NCI-H2081 (cell line): ENCODE measurements around the gene DDX42.
"Not testable (repeated sequence)": the region's sequence is repeated elsewhere in the genome, so short reads cannot be mapped to it uniquely, and the experiment has no call there.

Experiments
- DNase-seq, 2 experiments: peaks; one replicate each; lab custom pipeline; 2025; lab: John Stamatoyannopoulos, UW

Gene DDX42

GRCh38 chr17:63780928-63781327, 7.0 kb downstream of the DDX42 start:
- no peak for DNase-seq

GRCh38 chr17:63783522-63783921, 9.6 kb downstream of the DDX42 start:
- DNase-seq, result no peak

- DNase-seq, result no peak
Measured at GRCh38 chr17:63785556-63785955, 11.6 kb downstream of the DDX42 start.

GRCh38 chr17:63786117-63786516, 12.1 kb downstream of the DDX42 start:
- no peak for DNase-seq

GRCh38 chr17:63786971-63787711, 13.2 kb downstream of the DDX42 start:
- DNase-seq, result no peak

- no peak for DNase-seq
Measured at GRCh38 chr17:63790057-63790456, 16.1 kb downstream of the DDX42 start.

GRCh38 chr17:63792055-63792729, 18.2 kb downstream of the DDX42 start:
- DNase-seq, result no peak

- not testable (repeated sequence) for DNase-seq
Measured at GRCh38 chr17:63796375-63796774, 22.4 kb downstream of the DDX42 start.

GRCh38 chr17:63798572-63799106, 24.7 kb downstream of the DDX42 start:
- DNase-seq, result no peak

GRCh38 chr17:63800783-63801182, 26.8 kb downstream of the DDX42 start:
- no peak for DNase-seq

- DNase-seq, result no peak
Measured at GRCh38 chr17:63804328-63804727, 30.4 kb downstream of the DDX42 start.

- no peak for DNase-seq
Measured at GRCh38 chr17:63805591-63805990, 31.6 kb downstream of the DDX42 start.

GRCh38 chr17:63809970-63810369, 36.0 kb downstream of the DDX42 start:
- DNase-seq, result no peak

- DNase-seq, result no peak
Measured at GRCh38 chr17:63816123-63816522, 42.2 kb downstream of the DDX42 start.

GRCh38 chr17:63816669-63817068, 42.7 kb downstream of the DDX42 start:
- no peak for DNase-seq

- no peak for DNase-seq
Measured at GRCh38 chr17:63817736-63818385, 43.9 kb downstream of the DDX42 start.

GRCh38 chr17:63819131-63819530, 45.2 kb downstream of the DDX42 start:
- no peak for DNase-seq

- no peak for DNase-seq
Measured at GRCh38 chr17:63819585-63820537, 45.9 kb downstream of the DDX42 start.

GRCh38 chr17:63820963-63821561, 47.1 kb downstream of the DDX42 start:
- DNase-seq, result no peak

- no peak for DNase-seq
Measured at GRCh38 chr17:63821804-63822203, 47.8 kb downstream of the DDX42 start.

- DNase-seq, result no peak
Measured at GRCh38 chr17:63822537-63822936, 48.6 kb downstream of the DDX42 start.
